K562 (cell line): ENCODE results near the gene MATR3. TPM values are rescaled to one million over a fixed set of nuclear protein-coding genes. Genes with fewer than 3 reads are reported as not detected.

Source experiments
- ATF7 ChIP-seq: fragments of 450-650 bp; IDR thresholded peaks from 2 replicates; pipeline ENCODE4 v1.7.1; 2014; ENCODE audit warnings: mild to moderate bottlenecking, moderate library complexity
- BACH1 ChIP-seq: fragments of 200-800 bp; sonication (Bioruptor generic); IDR thresholded peaks from 2 replicates; pipeline ENCODE4 v1.6.1; 2016; ENCODE audit warnings: missing genetic modification characterization, missing compliant biosample characterization
- CSDE1 ChIP-seq, 2 experiments: fragments of 450-650 bp; IDR thresholded peaks; 2 replicates each; pipeline ENCODE4 v1.6.1; 2016; ENCODE audit warnings: mild to moderate bottlenecking in 1 of 2
- FOXJ2 ChIP-seq: fragments of 200-800 bp; sonication (Bioruptor generic); IDR thresholded peaks from 2 replicates; pipeline ENCODE4 v1.6.1; 2016; ENCODE audit warnings: missing genetic modification characterization, missing compliant biosample characterization
- FOXJ3 ChIP-seq: sonication (generic); formaldehyde crosslinking; IDR thresholded peaks from 2 replicates; pipeline ENCODE4 v1.4.0; 2020; ENCODE audit warnings: mild to moderate bottlenecking, missing genetic modification reagents
- GATAD2A ChIP-seq: fragments of 450-650 bp; IDR thresholded peaks from 2 replicates; pipeline ENCODE4 v1.6.1; 2017
- GTF2F1 ChIP-seq: IDR thresholded peaks from 2 replicates; pipeline ENCODE4 v1.6.1; 2011; ENCODE audit warnings: low read depth, low read length, improper control_type of control experiment
- HDAC8 ChIP-seq: fragments of 450-650 bp; IDR thresholded peaks from 2 replicates; pipeline ENCODE4 v1.6.1; 2016; ENCODE audit warnings: mild to moderate bottlenecking, missing genetic modification characterization, moderate library complexity, missing compliant biosample characterization
- HMGXB4 ChIP-seq: sonication (generic); formaldehyde crosslinking; IDR thresholded peaks from 2 replicates; pipeline ENCODE4 v1.8.1; 2023; ENCODE audit warnings: mild to moderate bottlenecking, missing genetic modification reagents
- KLF6 ChIP-seq: fragments of 250-450 bp; sonication (Bioruptor Pico); IDR thresholded peaks from 2 replicates; pipeline ENCODE4 v1.4.0; 2020; ENCODE audit warnings: mild to moderate bottlenecking, moderate library complexity, borderline replicate concordance
- MAFF ChIP-seq: IDR thresholded peaks from 2 replicates; pipeline ENCODE4 v1.6.1; 2012; ENCODE audit warnings: low read length, improper control_type of control experiment
- NUFIP1 ChIP-seq: fragments of 450-650 bp; IDR thresholded peaks from 2 replicates; pipeline ENCODE4 v1.6.1; 2018; ENCODE audit not compliant: partially characterized antibody
- POLR2G ChIP-seq: fragments of 200-400 bp; formaldehyde crosslinking; IDR thresholded peaks from 2 replicates; pipeline ENCODE4 v1.6.1; 2017; ENCODE audit warnings: low read depth, mild to moderate bottlenecking, antibody characterized with exemption, low read length, moderate library complexity
- PRMT5 ChIP-seq: sonication (generic); formaldehyde crosslinking; IDR thresholded peaks from 2 replicates; pipeline ENCODE4 v1.5.0; 2020; ENCODE audit warnings: missing genetic modification reagents
- RBM34 ChIP-seq: fragments of 200-400 bp; formaldehyde crosslinking; IDR thresholded peaks from 2 replicates; pipeline ENCODE4 v1.6.1; 2018; ENCODE audit warnings: low read length, borderline replicate concordance; ENCODE audit not compliant: insufficient read depth
- SP1 ChIP-seq: sonication (generic); formaldehyde crosslinking; IDR thresholded peaks from 2 replicates; pipeline ENCODE4 v1.8.1; 2022; ENCODE audit warnings: mild to moderate bottlenecking, missing genetic modification reagents
- SRSF3 ChIP-seq: fragments of 200-400 bp; formaldehyde crosslinking; IDR thresholded peaks from 2 replicates; pipeline ENCODE4 v1.6.1; 2016; ENCODE audit warnings: mild to moderate bottlenecking, low read length, moderate library complexity; ENCODE audit not compliant: insufficient read depth
- ZNF12 ChIP-seq: sonication (generic); formaldehyde crosslinking; IDR thresholded peaks from 2 replicates; pipeline ENCODE4 v1.4.0; 2020; ENCODE audit warnings: mild to moderate bottlenecking, missing genetic modification reagents
- ZNF3 ChIP-seq: fragments of 250-450 bp; sonication (Bioruptor Pico); IDR thresholded peaks from 2 replicates; pipeline ENCODE4 v1.5.0; 2021; ENCODE audit warnings: mild to moderate bottlenecking, moderate library complexity
- polyA plus RNA-seq, 8 experiments: library from polyadenylated mRNA; depleted of rRNA in 4 of 8; stranded (reverse) in 5 of 8; unstranded in 3 of 8; fragments of >200 nt; fragmentation: Nextera tagmentation in 2 of 8; fragmentation: Illumina TruSeq in 1 of 8; extraction: Ambion mirVana in 2 of 8; extraction: Trizol in 1 of 8; gene quantifications; 2 replicates each; pipeline versions ENCODE4 v1.2.1 to v1.2.3, GENCODE V29; 2011 to 2014; ENCODE audit warnings: inconsistent platforms in 1 of 8, missing spikeins in 1 of 8
- total RNA-seq, 7 experiments: library from RNA; depleted of rRNA in 6 of 7; stranded (reverse); fragments of >200 nt in 6 of 7; fragmentation: Illumina TruSeq in 2 of 7; extraction: Trizol in 2 of 7; gene quantifications; 2 replicates each; pipeline versions ENCODE4 v1.2.1 to v1.2.3, GENCODE V29; 2011 to 2021; ENCODE audit warnings: low replicate concordance in 1 of 7
- TF ChIP-seq, protein P1 (sequence below): sonication (generic); formaldehyde crosslinking; IDR thresholded peaks from 2 replicates; pipeline ENCODE4 v1.8.1; 2023; ENCODE audit warnings: mild to moderate bottlenecking, missing genetic modification reagents, moderate library complexity
- TF ChIP-seq, protein P2 (sequence below): fragments of 250-450 bp; sonication (Bioruptor Pico); IDR thresholded peaks from 2 replicates; pipeline ENCODE4 v1.4.0; 2020

MATR3 gene
- total and polyA plus RNA-seq, 9 of the 15 experiments (the other 6 are each of a cell fraction or from before 2014, with no cell fraction given): 150 to 425 (median 263) TPM

GRCh38 chr5:139341689-139342422 lies 48.3 kb downstream of the MATR3 start, which contains the start of gene PAIP2 (continued):
- TF ChIP-seq, protein P1, sequence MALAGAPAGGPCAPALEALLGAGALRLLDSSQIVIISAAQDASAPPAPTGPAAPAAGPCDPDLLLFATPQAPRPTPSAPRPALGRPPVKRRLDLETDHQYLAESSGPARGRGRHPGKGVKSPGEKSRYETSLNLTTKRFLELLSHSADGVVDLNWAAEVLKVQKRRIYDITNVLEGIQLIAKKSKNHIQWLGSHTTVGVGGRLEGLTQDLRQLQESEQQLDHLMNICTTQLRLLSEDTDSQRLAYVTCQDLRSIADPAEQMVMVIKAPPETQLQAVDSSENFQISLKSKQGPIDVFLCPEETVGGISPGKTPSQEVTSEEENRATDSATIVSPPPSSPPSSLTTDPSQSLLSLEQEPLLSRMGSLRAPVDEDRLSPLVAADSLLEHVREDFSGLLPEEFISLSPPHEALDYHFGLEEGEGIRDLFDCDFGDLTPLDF: peak; percentile 59; the same call in 1 of the 2 replicates
- no peak for TF ChIP-seq SRSF3
- TF ChIP-seq KLF6 (CRISPR knock-in tag): no peak
- TF ChIP-seq, protein P2, sequence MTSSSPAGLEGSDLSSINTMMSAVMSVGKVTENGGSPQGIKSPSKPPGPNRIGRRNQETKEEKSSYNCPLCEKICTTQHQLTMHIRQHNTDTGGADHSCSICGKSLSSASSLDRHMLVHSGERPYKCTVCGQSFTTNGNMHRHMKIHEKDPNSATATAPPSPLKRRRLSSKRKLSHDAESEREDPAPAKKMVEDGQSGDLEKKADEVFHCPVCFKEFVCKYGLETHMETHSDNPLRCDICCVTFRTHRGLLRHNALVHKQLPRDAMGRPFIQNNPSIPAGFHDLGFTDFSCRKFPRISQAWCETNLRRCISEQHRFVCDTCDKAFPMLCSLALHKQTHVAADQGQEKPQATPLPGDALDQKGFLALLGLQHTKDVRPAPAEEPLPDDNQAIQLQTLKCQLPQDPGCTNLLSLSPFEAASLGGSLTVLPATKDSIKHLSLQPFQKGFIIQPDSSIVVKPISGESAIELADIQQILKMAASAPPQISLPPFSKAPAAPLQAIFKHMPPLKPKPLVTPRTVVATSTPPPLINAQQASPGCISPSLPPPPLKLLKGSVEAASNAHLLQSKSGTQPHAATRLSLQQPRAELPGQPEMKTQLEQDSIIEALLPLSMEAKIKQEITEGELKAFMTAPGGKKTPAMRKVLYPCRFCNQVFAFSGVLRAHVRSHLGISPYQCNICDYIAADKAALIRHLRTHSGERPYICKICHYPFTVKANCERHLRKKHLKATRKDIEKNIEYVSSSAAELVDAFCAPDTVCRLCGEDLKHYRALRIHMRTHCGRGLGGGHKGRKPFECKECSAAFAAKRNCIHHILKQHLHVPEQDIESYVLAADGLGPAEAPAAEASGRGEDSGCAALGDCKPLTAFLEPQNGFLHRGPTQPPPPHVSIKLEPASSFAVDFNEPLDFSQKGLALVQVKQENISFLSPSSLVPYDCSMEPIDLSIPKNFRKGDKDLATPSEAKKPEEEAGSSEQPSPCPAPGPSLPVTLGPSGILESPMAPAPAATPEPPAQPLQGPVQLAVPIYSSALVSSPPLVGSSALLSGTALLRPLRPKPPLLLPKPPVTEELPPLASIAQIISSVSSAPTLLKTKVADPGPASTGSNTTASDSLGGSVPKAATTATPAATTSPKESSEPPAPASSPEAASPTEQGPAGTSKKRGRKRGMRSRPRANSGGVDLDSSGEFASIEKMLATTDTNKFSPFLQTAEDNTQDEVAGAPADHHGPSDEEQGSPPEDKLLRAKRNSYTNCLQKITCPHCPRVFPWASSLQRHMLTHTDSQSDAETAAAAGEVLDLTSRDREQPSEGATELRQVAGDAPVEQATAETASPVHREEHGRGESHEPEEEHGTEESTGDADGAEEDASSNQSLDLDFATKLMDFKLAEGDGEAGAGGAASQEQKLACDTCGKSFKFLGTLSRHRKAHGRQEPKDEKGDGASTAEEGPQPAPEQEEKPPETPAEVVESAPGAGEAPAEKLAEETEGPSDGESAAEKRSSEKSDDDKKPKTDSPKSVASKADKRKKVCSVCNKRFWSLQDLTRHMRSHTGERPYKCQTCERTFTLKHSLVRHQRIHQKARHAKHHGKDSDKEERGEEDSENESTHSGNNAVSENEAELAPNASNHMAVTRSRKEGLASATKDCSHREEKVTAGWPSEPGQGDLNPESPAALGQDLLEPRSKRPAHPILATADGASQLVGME (CRISPR knock-in tag): no peak
- no peak for TF ChIP-seq RBM34
- peak; percentile 83; the same call in 1 of the 2 replicates for TF ChIP-seq HMGXB4
- peak; percentile 74 for TF ChIP-seq HDAC8 (tag)
- TF ChIP-seq MAFF: no peak
- TF ChIP-seq SP1 (CRISPR knock-in tag): peak; percentile 90
- TF ChIP-seq ZNF12: 0 out of 2 replicates have a peak, but pooled peaks have one; percentile 6
- TF ChIP-seq GTF2F1: peak; percentile 37; the same call in 1 of the 2 replicates
- no peak for TF ChIP-seq PRMT5 (CRISPR knock-in tag)
- no peak for TF ChIP-seq CSDE1 (IDR thresholded peaks at IDR 0.05)
- no peak; the same call in 1 of the 2 replicates for TF ChIP-seq BACH1 (tag)
- TF ChIP-seq ATF7: peak; percentile 94
- TF ChIP-seq FOXJ2 (tag): no peak
- TF ChIP-seq GATAD2A: no peak
- peak; percentile 98 for TF ChIP-seq POLR2G
- TF ChIP-seq NUFIP1: no peak
- no peak for TF ChIP-seq FOXJ3 (CRISPR knock-in tag)
- no peak for TF ChIP-seq ZNF3 (CRISPR knock-in tag)
